Stimulated activated CD8-positive, alpha-beta memory T cell treated with anti-CD3 and anti-CD28 coated beads, Interleukin-2, amount 100 ng/mL, for 48 hours (primary cell): ENCODE results near the gene HTR4.
"Not testable (repeated sequence)": the region's sequence is repeated elsewhere in the genome, so short reads cannot be mapped to it uniquely, and the experiment has no call there.

ENCODE experiments used
- DNase-seq, 2 donors: peaks; one replicate each; pipeline ENCODE4 v3.0.0-alpha.2; 2020; ENCODE audit warnings: low read depth in 2 of 2

HTR4 gene

GRCh38 chr5:148474025-148474511 is 180.3 kb downstream of the HTR4 start:
- no peak for DNase-seq

DNA sequence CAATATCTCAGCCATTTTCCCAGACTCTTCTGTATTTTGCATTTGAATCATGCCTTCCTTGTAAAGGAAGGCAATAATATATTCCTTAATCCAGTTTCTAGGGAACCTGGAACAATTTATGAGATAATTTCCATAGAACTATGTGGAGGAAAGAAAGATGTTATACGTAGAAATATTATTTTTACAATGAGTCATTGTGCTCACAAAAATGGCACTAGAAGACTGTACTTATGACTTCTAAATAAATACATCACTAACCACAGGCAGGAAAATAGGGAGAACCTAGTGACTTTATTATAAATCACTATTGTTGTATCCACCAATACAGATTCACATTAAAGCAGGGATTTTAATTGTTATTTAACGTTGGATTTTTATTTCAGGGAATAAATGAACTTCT is 182.9 kb downstream of the HTR4 start:
- no peak for DNase-seq

GRCh38 chr5:148469501-148469935 is 184.8 kb downstream of the HTR4 start:
- DNase-seq: no peak

- DNase-seq: not testable (repeated sequence)
These were observed 185.6 kb downstream of the HTR4 start for GRCh38 chr5:148468746-148469145.

DNA sequence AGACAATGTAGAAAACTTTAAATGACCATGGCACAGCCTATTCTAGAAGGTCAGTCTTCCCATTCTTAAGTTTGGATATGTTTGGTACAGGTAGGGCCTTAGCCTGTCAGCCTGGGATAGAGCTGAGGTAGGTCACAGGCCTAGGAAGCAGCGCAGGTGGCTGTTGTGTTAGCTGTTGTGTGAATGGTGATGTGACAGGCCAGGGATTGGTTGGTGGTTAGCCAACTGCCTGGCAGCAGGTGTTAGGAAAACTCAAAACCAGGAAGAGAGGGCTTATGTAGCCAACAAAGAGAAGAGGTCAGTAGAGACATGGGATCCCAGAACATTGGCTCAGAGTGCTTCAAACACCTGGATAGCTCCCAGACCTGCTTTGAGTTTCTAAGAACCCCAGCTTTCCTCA is 186.4 kb downstream of the HTR4 start:
- DNase-seq: no peak

- DNase-seq: no peak
These were observed 188.1 kb downstream of the HTR4 start for GRCh38 chr5:148466236-148466580.

DNA sequence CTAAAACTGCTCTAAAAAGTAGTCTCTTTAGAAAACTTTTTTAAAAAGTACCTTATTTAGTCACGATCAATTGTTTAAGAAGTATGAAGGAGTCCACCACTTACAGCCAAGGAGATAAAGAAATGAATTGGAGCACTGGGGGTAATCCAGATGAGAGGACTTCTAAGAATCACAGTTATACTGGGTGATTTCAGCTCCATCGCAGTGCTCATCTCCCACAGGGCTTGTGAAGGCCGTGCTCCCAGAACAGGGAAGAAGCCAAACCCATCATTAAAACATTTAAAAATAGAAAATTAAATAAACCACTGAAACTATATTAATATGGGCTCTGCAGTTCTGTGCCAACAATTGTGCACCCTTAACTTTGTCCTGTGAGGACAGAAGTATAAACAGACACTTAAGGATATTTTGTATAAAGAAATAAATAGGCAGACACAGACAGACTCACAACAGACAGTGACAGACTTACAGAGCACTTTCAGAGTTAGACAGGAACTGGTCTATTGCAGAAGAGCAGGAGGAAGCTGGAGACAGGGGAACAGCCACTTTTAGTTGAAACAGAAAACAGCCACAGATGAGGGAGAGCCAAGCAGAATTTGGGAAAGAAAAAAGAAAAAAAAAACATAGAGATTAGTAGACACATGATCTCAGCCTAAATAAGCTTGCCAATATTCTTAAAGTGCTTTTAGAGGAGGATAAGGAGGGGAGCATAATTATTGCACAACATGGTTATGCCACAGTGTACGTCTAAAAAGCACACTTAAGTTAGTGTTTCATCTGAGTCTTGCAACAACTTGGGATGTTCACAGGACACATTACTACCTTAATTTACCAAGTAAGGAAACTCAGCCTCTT is 188.7 kb downstream of the HTR4 start:
- no peak for DNase-seq

GRCh38 chr5:148459669-148460068 is 194.7 kb downstream of the HTR4 start:
- no peak for DNase-seq

GRCh38 chr5:148458036-148458888 is 196.1 kb downstream of the HTR4 start:
- DNase-seq: no peak

DNA sequence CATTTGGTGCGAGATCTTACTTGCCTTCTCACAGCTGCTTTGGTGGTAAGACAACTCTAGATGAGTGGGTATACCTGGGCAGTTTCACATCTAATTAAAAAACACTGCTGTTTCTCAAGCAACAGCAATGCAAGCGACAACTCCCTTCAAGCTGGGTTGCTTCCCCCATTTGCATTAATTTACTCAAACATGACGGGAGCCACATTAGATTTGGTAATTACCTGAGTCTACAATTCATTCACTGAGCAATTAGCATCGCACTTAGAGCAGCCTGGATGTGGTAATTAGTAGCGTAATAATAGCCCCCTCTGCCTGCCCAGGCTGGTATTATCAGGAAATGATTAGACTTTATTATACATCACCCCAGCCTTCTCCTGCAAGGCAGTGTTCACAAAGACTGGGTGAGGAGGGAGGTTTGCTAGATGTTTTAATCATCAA is 197.1 kb downstream of the HTR4 start:
- DNase-seq: no peak

DNA sequence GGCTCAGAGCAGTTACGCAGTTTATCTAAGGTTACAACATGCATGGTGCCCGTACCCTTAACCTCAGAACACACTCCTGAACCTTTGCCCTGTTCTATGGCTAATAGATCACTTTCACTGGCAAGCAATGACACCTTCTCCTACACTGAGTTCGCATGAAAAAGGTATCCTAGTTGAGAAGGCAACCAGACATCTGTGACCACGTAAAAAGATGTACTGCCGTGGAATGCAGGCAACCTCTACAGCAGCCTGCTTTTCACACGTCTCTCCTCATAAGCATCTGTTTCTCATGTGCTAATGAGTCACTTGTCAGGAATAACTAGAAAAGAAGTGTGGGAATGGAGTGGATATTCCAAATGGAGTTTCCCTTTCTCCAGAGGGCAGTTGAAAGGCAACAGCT is 199.1 kb downstream of the HTR4 start:
- no peak for DNase-seq

DNA sequence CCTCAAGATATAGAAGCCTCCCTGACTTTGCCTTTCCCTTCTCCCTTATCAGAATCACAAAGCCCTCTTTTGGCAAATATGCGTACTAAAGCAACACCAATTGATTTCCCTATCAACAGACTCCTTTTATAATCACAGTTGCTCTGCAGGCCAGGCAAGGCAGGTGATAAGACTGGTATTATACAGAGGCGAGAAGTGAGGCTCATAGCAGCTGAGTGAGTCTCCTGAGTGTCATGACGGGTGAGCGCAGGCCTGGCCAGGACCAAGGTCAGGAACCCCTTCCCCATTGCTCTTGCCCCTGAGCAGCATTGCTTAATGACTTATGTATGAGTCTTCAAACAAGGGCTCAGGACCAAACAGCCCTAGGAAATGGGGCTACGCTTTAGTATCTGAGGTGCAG is 199.8 kb downstream of the HTR4 start:
- DNase-seq: no peak

DNA sequence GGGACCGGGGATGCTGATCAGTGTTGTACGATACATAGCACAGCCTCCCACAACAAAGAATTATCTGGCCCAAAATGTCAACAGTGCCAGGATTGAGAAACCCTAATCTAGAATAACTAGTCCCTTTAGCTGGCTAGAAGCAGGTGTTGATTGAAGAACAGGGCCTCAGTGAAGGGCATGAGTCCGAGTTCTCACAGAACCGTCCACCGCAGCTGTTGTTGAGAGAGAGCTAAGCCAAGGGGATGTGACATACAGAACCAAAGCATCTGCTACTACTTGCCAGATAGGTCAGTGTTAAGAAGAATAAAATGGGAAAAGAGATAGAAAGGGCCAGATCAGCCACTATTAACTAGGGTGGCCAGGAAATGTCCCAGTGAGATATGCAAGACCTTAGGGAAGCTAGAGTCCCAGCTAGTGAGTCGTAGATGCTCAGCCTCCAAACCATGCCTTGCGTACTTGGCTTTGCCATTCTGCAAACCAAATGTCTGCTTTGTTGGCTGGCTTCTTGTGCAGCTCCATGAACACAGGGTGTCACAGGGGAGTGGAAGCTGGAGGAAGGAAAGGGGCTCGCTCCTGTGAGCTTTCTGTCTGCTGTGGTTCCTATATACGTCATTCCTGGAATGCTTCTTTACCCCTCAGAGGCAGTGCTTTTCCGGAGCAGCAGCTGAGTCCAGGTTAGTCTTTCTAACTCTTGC is 201.7 kb downstream of the HTR4 start:
- DNase-seq: no peak

DNA sequence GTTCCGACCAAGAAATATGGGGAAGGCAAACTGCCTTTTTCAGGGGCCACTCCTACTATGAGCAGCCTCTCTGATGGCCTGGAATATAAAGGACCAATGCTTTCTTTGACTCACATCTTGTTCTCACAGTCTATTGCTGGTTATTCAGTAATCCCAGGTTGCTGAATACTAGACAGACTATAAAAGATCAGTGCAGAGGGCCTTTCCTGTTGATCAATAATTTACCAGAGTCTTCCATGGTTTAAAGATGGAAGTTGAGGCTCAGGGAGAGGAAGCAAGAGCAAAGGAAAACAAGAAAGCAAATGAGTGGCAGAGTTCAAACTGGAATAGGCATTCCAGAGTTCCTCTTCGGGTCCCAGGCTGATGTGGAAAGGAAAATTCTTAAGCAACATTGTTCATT is 207.7 kb downstream of the HTR4 start:
- no peak for DNase-seq

GRCh38 chr5:148445578-148445977 is 208.7 kb downstream of the HTR4 start:
- DNase-seq: no peak

DNA sequence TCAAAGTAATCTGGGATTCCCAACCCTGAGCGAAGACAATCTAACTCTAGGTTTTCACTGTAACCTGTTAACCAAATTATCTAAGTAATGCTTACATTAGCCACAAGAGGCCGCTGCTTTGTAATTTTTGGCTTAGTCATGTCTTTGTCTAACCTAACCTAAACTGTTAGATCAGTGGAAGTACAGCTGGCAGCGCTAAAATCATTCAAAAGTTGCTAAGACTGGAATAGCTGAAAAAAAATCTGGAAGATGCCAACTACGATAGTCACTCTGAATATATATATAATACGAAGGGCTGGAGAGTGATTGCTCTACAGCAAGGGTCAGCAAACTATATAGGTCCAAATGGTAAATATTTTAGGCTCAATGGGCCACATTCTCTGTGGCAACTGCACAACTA is 210.3 kb downstream of the HTR4 start:
- peak in 1 of 2 donors; percentile 4 for DNase-seq

DNA sequence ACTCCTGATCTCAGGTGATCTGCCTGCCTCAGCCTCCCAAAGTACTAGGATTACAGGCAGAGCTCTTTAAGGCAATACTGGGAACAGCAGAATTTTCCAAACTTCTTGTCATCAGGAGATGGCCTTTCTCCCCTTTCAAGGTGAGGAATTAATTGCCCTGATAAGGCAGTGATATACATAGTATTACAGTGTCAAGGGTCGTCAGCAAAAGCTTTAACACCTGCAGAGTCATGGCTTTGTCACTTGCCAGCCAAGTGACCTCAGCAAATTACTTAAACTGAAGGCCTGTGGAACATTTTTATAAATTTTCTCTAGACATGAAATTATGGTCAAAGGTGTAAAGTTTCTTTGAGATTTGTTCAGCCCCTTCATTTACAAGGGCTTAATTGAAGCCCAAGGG is 211.1 kb downstream of the HTR4 start:
- no peak for DNase-seq

DNA sequence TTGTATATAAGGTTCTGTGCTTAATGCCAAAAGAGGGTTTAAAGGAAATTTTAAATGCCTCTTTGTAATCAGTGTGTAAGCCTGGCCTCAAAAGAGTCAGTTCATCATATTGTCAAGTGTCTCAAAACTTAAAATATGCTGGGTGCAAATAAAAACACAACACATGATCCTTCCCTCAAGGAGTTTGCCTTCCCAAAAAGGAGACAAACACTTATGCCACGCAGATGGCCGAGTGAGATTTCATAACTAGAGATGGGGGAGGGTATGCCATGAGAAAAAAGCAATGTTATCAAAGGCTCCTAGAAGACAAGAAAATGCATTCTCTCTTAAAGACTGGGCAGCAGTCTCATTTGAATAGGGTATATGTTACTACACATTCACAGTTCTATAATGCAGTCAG is 215.4 kb downstream of the HTR4 start:
- no peak for DNase-seq

DNA sequence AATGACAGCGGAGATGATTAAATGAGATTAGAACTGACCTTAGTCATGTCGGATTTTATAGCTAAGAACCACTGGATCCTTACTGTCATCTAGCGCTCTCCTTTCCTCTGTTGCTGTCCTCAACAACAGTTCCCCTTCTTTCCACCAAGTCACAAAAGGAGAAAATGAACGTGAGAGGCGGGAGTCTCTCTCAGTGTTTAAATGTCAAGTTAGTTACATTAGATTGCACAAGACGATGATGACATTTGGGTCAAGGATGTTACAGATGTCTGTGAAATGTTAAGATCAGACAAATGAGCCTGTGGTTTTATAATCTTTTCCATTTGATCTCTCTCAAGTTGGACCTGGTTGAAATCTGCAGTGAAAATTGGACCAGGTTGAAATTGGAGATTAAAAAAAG is 217.1 kb downstream of the HTR4 start:
- no peak for DNase-seq

- DNase-seq: no peak
These were observed 218.3 kb downstream of the HTR4 start for GRCh38 chr5:148436029-148436428.

GRCh38 chr5:148433826-148434225 is 220.5 kb downstream of the HTR4 start:
- no peak for DNase-seq
